Naive thymus-derived CD8-positive, alpha-beta T cell (primary cell): Measurements from ENCODE around the gene RPS10. TPM values are rescaled to one million over a fixed set of nuclear protein-coding genes. Genes with fewer than 3 reads are reported as not detected.
"Not testable (repeated sequence)": the region's sequence is repeated elsewhere in the genome, so short reads cannot be mapped to it uniquely, and the experiment has no call there.

Experiments
- ATAC-seq, 2 donors: fragments of 150-1000 bp; cut with Tn5 transposase in 1 of 2; sonication (Bioruptor Pico), chemical (Tn5 transposase) in 1 of 2; 1 replicate in 1 of 2; 2 replicates in 1 of 2; pipeline ENCODE4 v1.10.0; 2021; ENCODE audit warnings: mild to moderate bottlenecking in 2 of 2, moderate library complexity in 2 of 2
- POLR2A ChIA-PET: fragments of 350-600 bp; sonication (Branson Sonifier 250); formaldehyde crosslinking; loops from one replicate; lab custom pipeline; 2021; ENCODE audit warnings: antibody characterized with exemption; lab: Charles Lee
- DNase-seq, 10 donors: peaks; one replicate each; pipeline versions ENCODE4 v3.0.0 to v3.0.0-alpha.2; 2020 to 2022
- H3K27ac Mint-ChIP-seq, 10 donors: one replicate each; pipeline ENCODE4 v1.8.0; 2020 to 2022; ENCODE audit warnings: mild to moderate bottlenecking in 10 of 10, mixed read lengths in 10 of 10, moderate library complexity in 4 of 10, inconsistent platforms in 1 of 10
- H3K27me3 Mint-ChIP-seq, 5 donors: one replicate each; pipeline ENCODE4 v1.8.0; 2021 to 2022; ENCODE audit warnings: mixed read lengths in 5 of 5
- H3K36me3 Mint-ChIP-seq, 3 donors: one replicate each; pipeline ENCODE4 v1.8.0; 2020 to 2022; ENCODE audit warnings: mixed read lengths in 3 of 3, mild to moderate bottlenecking in 2 of 3, inconsistent platforms in 1 of 3
- H3K4me1 Mint-ChIP-seq, 4 donors: one replicate each; pipeline ENCODE4 v1.8.0; 2021 to 2022; ENCODE audit warnings: mixed read lengths in 4 of 4
- H3K4me3 Mint-ChIP-seq, 10 donors: one replicate each; pipeline ENCODE4 v1.8.0; 2020 to 2022; ENCODE audit warnings: mild to moderate bottlenecking in 10 of 10, mixed read lengths in 10 of 10, moderate library complexity in 6 of 10, inconsistent platforms in 1 of 10
- H3K9me3 Mint-ChIP-seq, 9 donors: one replicate each; pipeline ENCODE4 v1.8.0; 2020 to 2022; ENCODE audit warnings: mixed read lengths in 9 of 9, mild to moderate bottlenecking in 3 of 9, inconsistent platforms in 1 of 9, moderate library complexity in 1 of 9
- polyA plus RNA-seq, 3 donors: library from polyadenylated mRNA; unstranded; fragments of 300-500 nt; fragmentation: Illumina TruSeq; gene quantifications; one replicate each; pipeline ENCODE4 v1.2.3, GENCODE V29; 2021
- total RNA-seq, 8 experiments: library from RNA in 2 of 8; stranded (reverse) in 2 of 8; gene quantifications; one replicate each; pipeline ENCODE4 v1.2.3 and lab custom pipeline; 2021 to 2026

Gene RPS10
- total and polyA plus RNA-seq, 5 experiments from 2014 or later = 2,314 to 2,962 (median 2,574) TPM

DNA sequence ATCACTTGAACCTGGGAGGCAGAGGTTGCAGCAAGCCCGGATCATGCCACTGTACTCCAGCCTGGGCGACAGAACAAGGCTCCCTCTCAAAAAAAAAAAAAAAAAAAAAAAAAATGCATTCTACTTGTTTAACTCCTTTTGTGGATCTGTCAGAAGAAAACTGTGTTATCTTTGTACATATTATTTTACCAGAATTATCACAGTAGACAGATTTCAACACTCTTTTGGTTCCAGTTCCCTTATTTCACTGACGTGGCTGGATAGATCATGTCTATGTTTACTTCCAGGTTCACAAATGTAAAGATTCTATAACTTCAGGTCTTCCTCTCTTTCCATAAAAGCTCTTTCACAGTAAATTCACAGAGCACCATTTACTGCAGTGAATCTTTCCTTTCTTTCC, 51.8 kb downstream of the RPS10 start:
- Mint-ChIP-seq H3K27me3 (no peaks in the 10 kb centered on the region), H3K4me1 (peaks cover 6 to 34% (median 26%) of the 10 kb centered on the region in 4 donors), H3K27ac (no peak overlapping the region), H3K4me3 (no peak overlapping the region), H3K9me3 (no peaks in the 10 kb centered on the region), H3K36me3 (peaks cover 0 to 5% (median 2%) of the 10 kb centered on the region in 3 donors)
- POLR2A ChIA-PET = no interaction called here
- ATAC-seq = no peak
- DNase-seq = no peak

DNA sequence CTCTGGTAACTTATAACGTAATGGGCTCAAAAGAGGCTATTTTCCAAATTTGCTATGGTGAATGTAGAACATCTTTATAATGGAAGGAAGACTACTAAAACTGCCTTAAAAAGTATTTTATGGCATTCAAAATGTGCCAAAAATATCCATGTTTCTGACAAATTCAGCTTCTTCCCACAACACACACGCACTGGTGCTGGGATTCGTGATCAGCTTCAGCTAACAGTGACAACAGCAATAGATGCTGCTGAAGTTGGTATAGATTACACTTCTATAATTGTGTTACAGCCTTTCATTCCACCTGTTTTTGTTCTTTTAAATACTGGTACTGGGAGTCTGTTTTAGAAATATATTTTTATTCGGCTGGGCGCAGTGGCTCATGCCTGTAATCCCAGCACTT, 52.4 kb downstream of the RPS10 start:
- peaks cover 6 to 35% (median 26%) of the 10 kb centered on the region in 4 donors for H3K4me1 Mint-ChIP-seq
- no peak for DNase-seq
- H3K9me3 Mint-ChIP-seq = no peaks in the 10 kb centered on the region
- H3K27me3 Mint-ChIP-seq = no peaks in the 10 kb centered on the region
- H3K36me3 Mint-ChIP-seq = peaks cover 0 to 5% (median 2%) of the 10 kb centered on the region in 3 donors
- H3K27ac Mint-ChIP-seq = no peak overlapping the region
- no peak overlapping the region for H3K4me3 Mint-ChIP-seq
- POLR2A ChIA-PET = no interaction called here
- ATAC-seq = no peak

GRCh38 chr6:34371865-34372264, 54.0 kb downstream of the RPS10 start:
- POLR2A ChIA-PET, H3K27ac Mint-ChIP-seq, H3K4me3 Mint-ChIP-seq, DNase-seq, H3K27me3 Mint-ChIP-seq, H3K9me3 Mint-ChIP-seq, ATAC-seq, H3K36me3 Mint-ChIP-seq: not testable (repeated sequence)
- H3K4me1 Mint-ChIP-seq = peaks cover 8 to 43% (median 32%) of the 10 kb centered on the region in 4 donors

DNA sequence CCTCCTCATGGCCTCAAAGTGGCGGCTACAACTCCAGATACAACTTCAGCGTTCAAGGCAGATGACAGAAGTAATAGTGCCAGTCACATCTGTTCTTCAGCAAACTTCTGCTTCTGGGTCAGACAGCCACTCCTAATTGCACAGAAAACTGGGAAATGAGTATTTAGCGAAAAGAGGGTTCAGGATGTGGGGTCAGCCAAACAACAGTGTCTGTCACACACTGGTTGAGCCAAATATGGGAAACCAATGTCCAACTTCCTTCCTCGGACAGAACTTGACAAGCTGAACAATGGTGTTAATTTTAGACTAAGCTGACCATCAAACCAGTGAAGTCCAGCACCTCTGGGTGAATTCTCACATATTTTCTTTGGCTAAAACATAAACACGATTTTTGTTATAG, 55.5 kb downstream of the RPS10 start:
- H3K36me3 Mint-ChIP-seq = peaks cover 0 to 3% (median 0%) of the 10 kb centered on the region in 3 donors
- no peak overlapping the region for H3K4me3 Mint-ChIP-seq
- H3K9me3 Mint-ChIP-seq = no peaks in the 10 kb centered on the region
- H3K4me1 Mint-ChIP-seq = peaks cover 11 to 49% (median 39%) of the 10 kb centered on the region in 4 donors
- no peaks in the 10 kb centered on the region for H3K27me3 Mint-ChIP-seq
- ATAC-seq (no peak), DNase-seq (no peak)
- peak overlapping the region in 4 of 10 donors; percentile 3 to 39 (median 22) for H3K27ac Mint-ChIP-seq
- POLR2A ChIA-PET = no interaction called here

- H3K4me3 Mint-ChIP-seq = peak overlapping the region in 2 of 10 donors; percentile 41
- ATAC-seq = peak; percentile 49 to 95
- H3K36me3 Mint-ChIP-seq = peaks cover 0 to 3% (median 0%) of the 10 kb centered on the region in 3 donors
- peaks cover 13 to 53% (median 42%) of the 10 kb centered on the region in 4 donors for H3K4me1 Mint-ChIP-seq
- DNase-seq = peak in 3 of 10 donors; percentile 9 to 38 (median 28)
- no peaks in the 10 kb centered on the region for H3K27me3 Mint-ChIP-seq
- peak overlapping the region in 6 of 10 donors; percentile 0 to 76 (median 43) for H3K27ac Mint-ChIP-seq
- H3K9me3 Mint-ChIP-seq = no peaks in the 10 kb centered on the region
- POLR2A ChIA-PET = no interaction called here
Measured at GRCh38 chr6:34369385-34369784, 56.5 kb downstream of the RPS10 start.

Other genes starting within 250 kb of the RPS10 start
- 10 to 100 TPM; 75.3 to 80.3 TPM for gene HMGA1, start 189.2 kb downstream of the RPS10 start, total RNA-seq
- gene HMGA1, start 189.2 kb downstream of the RPS10 start, polyA plus RNA-seq = 10 to 100 TPM; 28.0 to 40.9 (median 38.1) TPM
- 10 to 100 TPM; 21.0 to 21.7 TPM for gene SMIM29, start 177.1 kb downstream of the RPS10 start, total RNA-seq
- 10 to 100 TPM; 37.6 to 45.4 (median 45.0) TPM for gene SMIM29, start 177.1 kb downstream of the RPS10 start, polyA plus RNA-seq
- gene NUDT3, start 33.4 kb downstream of the RPS10 start, total RNA-seq = 10 to 100 TPM; 29.8 to 31.7 TPM
- gene NUDT3, start 33.4 kb downstream of the RPS10 start, polyA plus RNA-seq = 10 to 100 TPM in 1 of 3 donors, 1 to 10 TPM in 2; 7.4 to 10.8 (median 9.3) TPM
- under 1 TPM; 0.41 to 0.47 TPM for gene PACSIN1, start 40.0 kb upstream of the RPS10 start, total RNA-seq
- gene PACSIN1, start 40.0 kb upstream of the RPS10 start, polyA plus RNA-seq = under 1 TPM; 0.06 to 0.82 (median 0.07) TPM
- not detected for gene SPDEF, start 130.3 kb upstream of the RPS10 start, total RNA-seq
- not detected for gene SPDEF, start 130.3 kb upstream of the RPS10 start, polyA plus RNA-seq